Endothelial cell of umbilical vein (primary cell): ENCODE results near the gene MMS19. TPM values are rescaled to one million over a fixed set of nuclear protein-coding genes. Genes with fewer than 3 reads are reported as not detected.

Experiments used
- BruUV-seq: library from RNA; stranded (reverse); fragments of 400-500 nt; replicated peaks from 2 replicates; lab custom pipeline; 2021; lab: Mats Ljungman, UMichigan
- CTCF ChIA-PET: fragments of 300-600, 350-600 bp; sonication (Branson Sonifier 250); formaldehyde crosslinking; loops from one replicate; lab custom pipeline; 2021; ENCODE audit warnings: antibody characterized with exemption, inconsistent platforms; lab: Charles Lee
- POLR2A ChIA-PET: fragments of 300-600, 350-600 bp; sonication (Branson Sonifier 250); formaldehyde crosslinking; loops from one replicate; lab custom pipeline; 2021; ENCODE audit warnings: antibody characterized with exemption, inconsistent platforms; lab: Charles Lee
- DNase-seq: peaks from one replicate; pipeline ENCODE4 v3.0.0-alpha.2; 2011; ENCODE audit warnings: low read depth, low spot score
- FAIRE-seq: peaks from 2 replicates; lab custom pipeline; 2011; peaks lifted over from hg19 to GRCh38; lab: Jason Lieb, UNC
- H2AFZ ChIP-seq: 2 replicates; pipeline ENCODE4 v1.6.0; 2012; ENCODE audit warnings: low read depth, low read length, control low read depth, inconsistent platforms
- H3K27ac ChIP-seq: 2 replicates; pipeline ENCODE4 v1.5.1; 2011; ENCODE audit warnings: low read depth, mild to moderate bottlenecking, control low read depth, low read length, moderate library complexity; ENCODE audit not compliant: insufficient read depth
- H3K27me3 ChIP-seq, 2 experiments: 2 replicates each; pipeline versions ENCODE4 v1.6.0 to v1.6.1; 2011; ENCODE audit warnings: low read length in 2 of 2, mixed read lengths in 1 of 2; ENCODE audit not compliant: control insufficient read depth in 2 of 2, insufficient read depth in 2 of 2
- H3K36me3 ChIP-seq, 2 experiments: 2 replicates in 1 of 2; 3 replicates in 1 of 2; pipeline ENCODE4 v1.5.1; 2011; ENCODE audit warnings: low read length in 2 of 2, mild to moderate bottlenecking in 1 of 2, moderate library complexity in 1 of 2; ENCODE audit not compliant: control insufficient read depth in 2 of 2, insufficient read depth in 2 of 2; ENCODE audit errors: extremely low read depth in 1 of 2
- H3K4me1 ChIP-seq: 3 replicates; pipeline ENCODE4 v1.5.1; 2011; ENCODE audit warnings: mild to moderate bottlenecking, low read length; ENCODE audit not compliant: control insufficient read depth, insufficient read depth; ENCODE audit errors: extremely low read depth
- H3K4me2 ChIP-seq: 2 replicates; pipeline ENCODE4 v1.6.1; 2011; ENCODE audit warnings: low read length, control low read depth, mixed read lengths; ENCODE audit not compliant: insufficient read depth
- H3K4me3 ChIP-seq, 3 experiments: fragments of 200-600 bp in 1 of 3; sonication (generic), shearing (Covaris generic) in 1 of 3; replicated peaks in 1 of 3; 2 replicates each; pipeline ENCODE4 v1.5.1; 2011 to 2016; ENCODE audit warnings: control low read depth in 3 of 3, low read length in 3 of 3, mild to moderate bottlenecking in 2 of 3, inconsistent platforms in 1 of 3, low read depth in 1 of 3, moderate library complexity in 1 of 3; ENCODE audit not compliant: insufficient read depth in 1 of 3
- H3K79me2 ChIP-seq: 2 replicates; pipeline ENCODE4 v1.6.0; 2012; ENCODE audit warnings: low read length, inconsistent platforms; ENCODE audit not compliant: control insufficient read depth, insufficient read depth
- H3K9ac ChIP-seq: replicated peaks from 2 replicates; pipeline ENCODE3; 2011; ENCODE audit warnings: low read length, control low read depth; ENCODE audit not compliant: insufficient read depth; ENCODE audit errors: extremely low read depth
- H3K9me1 ChIP-seq: replicated peaks from 3 replicates; pipeline ENCODE4 v1.6.0; 2011; ENCODE audit warnings: mild to moderate bottlenecking, low read length; ENCODE audit not compliant: control insufficient read depth, insufficient read depth; ENCODE audit errors: extremely low read depth
- H3K9me3 ChIP-seq: replicated peaks from 2 replicates; pipeline ENCODE4 v1.5.1; 2012; ENCODE audit warnings: low read length, inconsistent platforms; ENCODE audit not compliant: control insufficient read depth, insufficient read depth
- H4K20me1 ChIP-seq: replicated peaks from 2 replicates; pipeline ENCODE3; 2011; ENCODE audit warnings: mild to moderate bottlenecking, low read length; ENCODE audit not compliant: control insufficient read depth, insufficient read depth; ENCODE audit errors: extremely low read depth
- CTCF ChIP-seq, 2 donors: IDR thresholded peaks; 1 replicate in 1 of 2; 2 replicates in 1 of 2; pipeline ENCODE4 v1.5.1; 2011; ENCODE audit warnings: low read length in 2 of 2, mild to moderate bottlenecking in 2 of 2, moderate library complexity in 2 of 2, control low read depth in 1 of 2, inconsistent platforms in 1 of 2, low read depth in 1 of 2; ENCODE audit not compliant: insufficient read depth in 1 of 2; ENCODE audit errors: extremely low read depth in 1 of 2
- EZH2 ChIP-seq: IDR thresholded peaks from 2 replicates; pipeline ENCODE4 v1.6.1; 2012; ENCODE audit warnings: borderline replicate concordance, low read depth, mild to moderate bottlenecking, moderate library complexity, low read length, inconsistent platforms; ENCODE audit not compliant: severe bottlenecking
- POLR2A ChIP-seq: IDR thresholded peaks from 2 replicates; pipeline ENCODE4 v1.6.1; 2012; ENCODE audit warnings: low read depth, mild to moderate bottlenecking, control low read depth, low read length
- POLR2AphosphoS5 ChIP-seq: IDR thresholded peaks from 2 replicates; pipeline ENCODE4 v1.6.1; 2012; ENCODE audit warnings: low read depth, mild to moderate bottlenecking, control low read depth, low read length, moderate library complexity; ENCODE audit not compliant: insufficient read depth
- dilution Hi-C: fragments of 300-500 bp; cut with MboI; formaldehyde crosslinking; loops from one replicate; pipeline ENCODE4 v1.15.0; 2019; ENCODE audit warnings: low sequenced_read_pairs; ENCODE audit not compliant: extremely low pct_ligation_motif_present
- intact Hi-C: fragments of 100-400 bp; cut with micrococcal nuclease; formaldehyde crosslinking; loops from one replicate; pipeline ENCODE4 v1.10.0; 2022
- polyA plus RNA-seq, 4 experiments: library from polyadenylated mRNA; depleted of rRNA in 3 of 4; stranded (reverse) in 3 of 4; unstranded in 1 of 4; fragments of >200 nt; gene quantifications; 2 replicates each; pipeline versions ENCODE4 v1.2.1 to v1.2.3, GENCODE V29; 2011 to 2012; ENCODE audit warnings: missing spikeins in 1 of 4
- total RNA-seq: library from RNA; stranded (reverse); gene quantifications from 2 replicates; pipeline ENCODE4 v1.2.3, GENCODE V29; 2021
- TF ChIP-seq, protein P1 (sequence below): IDR thresholded peaks from 2 replicates; pipeline ENCODE4 v1.6.1; 2011; ENCODE audit not compliant: insufficient read depth, insufficient read length

MMS19 gene
- total and polyA plus RNA-seq, 2 donors (not counting 3 experiments of a cell fraction or from before 2014, with no cell fraction given), result 95.2 to 123 TPM

GRCh38 chr10:97445722-97446639, 52.2 kb downstream of the MMS19 start, which contains the start of the genes EXOSC1 and ZDHHC16:
EXOSC1 (minus strand) TSS chr10:97446006; CDS start chr10:97445985, 21 bp downstream.
ZDHHC16 (plus strand) TSS chr10:97446175; CDS start chr10:97451676, 5,501 bp downstream.
- TF ChIP-seq POLR2AphosphoS5 (peak; percentile 95), EZH2 (no peak), POLR2A (peak; percentile 84)
- TF ChIP-seq, protein P1, sequence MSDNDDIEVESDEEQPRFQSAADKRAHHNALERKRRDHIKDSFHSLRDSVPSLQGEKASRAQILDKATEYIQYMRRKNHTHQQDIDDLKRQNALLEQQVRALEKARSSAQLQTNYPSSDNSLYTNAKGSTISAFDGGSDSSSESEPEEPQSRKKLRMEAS, result peak; percentile 82
- Histone ChIP-seq H3K79me2 (peaks cover 50% of the 10 kb centered on the region), H3K9me3 (no peaks in the 10 kb centered on the region), H3K4me2 (peak within 1 kb of the TSS; percentile 72), H3K27ac (peak within 1 kb of the TSS; percentile 61), H3K9me1 (no peaks in the 10 kb centered on the region), H3K36me3 (peaks cover 1 to 5% of the 10 kb centered on the region in 2 experiments), H3K9ac (peak within 1 kb of the TSS; percentile 27), H3K4me1 (peaks cover 18% of the 10 kb centered on the region), H4K20me1 (no peaks in the 10 kb centered on the region), H3K4me3 (peak within 1 kb of the TSS; percentile 41 to 96 (median 87)), H3K27me3 (no peaks in the 10 kb centered on the region), H2AFZ (peak within 1 kb of the TSS; percentile 82)
- POLR2A ChIA-PET, result no interaction called here
- DNase-seq, result peak; percentile 96
- BruUV-seq, result TSS peak; percentile 55
- intact Hi-C loops, result loop anchor here (1.0 kb wide), 3 partner anchors 18 to 97 kb away; no protein-coding TSS in a partner anchor
- dilution Hi-C loops, result no loop called here
- peak; percentile 100 for FAIRE-seq
- CTCF ChIA-PET, result no interaction called here

GRCh38 chr10:97445357-97445721, 52.9 kb downstream of the MMS19 start:
- BruUV-seq, result TSS peak; percentile 52
- Histone ChIP-seq H3K9ac (peak overlapping the region; percentile 27), H3K36me3 (peaks cover 1 to 5% of the 10 kb centered on the region in 2 experiments), H3K79me2 (peaks cover 44% of the 10 kb centered on the region), H3K9me3 (no peaks in the 10 kb centered on the region), H3K9me1 (no peaks in the 10 kb centered on the region), H4K20me1 (no peaks in the 10 kb centered on the region), H3K4me3 (peak overlapping the region; percentile 41 to 96 (median 87)), H3K4me1 (peaks cover 12% of the 10 kb centered on the region), H3K27ac (no peak overlapping the region), H3K27me3 (no peaks in the 10 kb centered on the region), H2AFZ (peak overlapping the region; percentile 30), H3K4me2 (peak overlapping the region; percentile 72)
- ChIA-PET CTCF (no interaction called here), POLR2A (no interaction called here)
- intact Hi-C loops, result no loop called here
- no peak for TF ChIP-seq CTCF (IDR thresholded peaks at IDR 0.05; ENCODE audit: extremely low read depth in 1 of 2, insufficient read depth in 1 of 2, low read depth in 1 of 2, low read length in 2 of 2)
- FAIRE-seq (no peak), DNase-seq (no peak)
- dilution Hi-C loops, result no loop called here
